ENCODE measurements around the gene NEURL3.

The NEURL3 gene

DNA sequence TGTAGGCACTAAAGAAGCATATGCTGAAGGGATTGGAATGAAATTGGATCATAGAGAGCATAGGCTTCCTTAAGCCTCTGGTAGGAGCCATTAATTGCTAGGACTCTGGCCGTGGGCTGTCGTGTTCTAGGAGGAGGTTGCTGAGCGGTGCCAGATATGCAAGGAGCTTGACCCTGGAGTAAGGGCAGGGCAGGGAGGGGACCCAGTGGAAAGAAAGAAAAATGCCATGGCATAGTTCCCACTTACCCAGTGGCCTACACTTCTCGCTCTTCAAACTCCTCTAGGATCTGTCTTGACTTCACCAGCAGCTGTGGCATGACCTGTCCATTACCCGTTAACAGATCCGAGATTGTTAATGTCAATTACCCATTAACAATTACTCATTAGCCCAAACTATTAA is 53.1 kb downstream of the NEURL3 start:
- ATAC-seq: no peak
- no peak for TF ChIP-seq GLIS3 (CRISPR knock-in tag; IDR thresholded peaks at IDR 0.05)
- no peak for TF ChIP-seq TSHZ2 (CRISPR knock-in tag; IDR thresholded peaks at IDR 0.05)
- TF ChIP-seq ARNTL (CRISPR knock-in tag; IDR thresholded peaks at IDR 0.05; ENCODE audit: borderline replicate concordance, low read depth): no peak
- no peak for TF ChIP-seq TOX (CRISPR knock-in tag; IDR thresholded peaks at IDR 0.05; ENCODE audit: borderline replicate concordance)
- TF ChIP-seq CSRNP3 (CRISPR knock-in tag; IDR thresholded peaks at IDR 0.05): no peak
- no peak for TF ChIP-seq ESRRG (CRISPR knock-in tag; IDR thresholded peaks at IDR 0.05)
- no peak for TF ChIP-seq OSR1 (CRISPR knock-in tag; IDR thresholded peaks at IDR 0.05)
- no peak for TF ChIP-seq ZFP3 (CRISPR knock-in tag; IDR thresholded peaks at IDR 0.05)
- no peak for TF ChIP-seq PPARA (CRISPR knock-in tag; IDR thresholded peaks at IDR 0.05; ENCODE audit: borderline replicate concordance)
- TF ChIP-seq RARB (CRISPR knock-in tag; IDR thresholded peaks at IDR 0.05): no peak
- no peak for TF ChIP-seq ZC3H10 (CRISPR knock-in tag; IDR thresholded peaks at IDR 0.05)
- TF ChIP-seq ZNF8 (CRISPR knock-in tag; IDR thresholded peaks at IDR 0.05): no peak
- TF ChIP-seq, protein P1, sequence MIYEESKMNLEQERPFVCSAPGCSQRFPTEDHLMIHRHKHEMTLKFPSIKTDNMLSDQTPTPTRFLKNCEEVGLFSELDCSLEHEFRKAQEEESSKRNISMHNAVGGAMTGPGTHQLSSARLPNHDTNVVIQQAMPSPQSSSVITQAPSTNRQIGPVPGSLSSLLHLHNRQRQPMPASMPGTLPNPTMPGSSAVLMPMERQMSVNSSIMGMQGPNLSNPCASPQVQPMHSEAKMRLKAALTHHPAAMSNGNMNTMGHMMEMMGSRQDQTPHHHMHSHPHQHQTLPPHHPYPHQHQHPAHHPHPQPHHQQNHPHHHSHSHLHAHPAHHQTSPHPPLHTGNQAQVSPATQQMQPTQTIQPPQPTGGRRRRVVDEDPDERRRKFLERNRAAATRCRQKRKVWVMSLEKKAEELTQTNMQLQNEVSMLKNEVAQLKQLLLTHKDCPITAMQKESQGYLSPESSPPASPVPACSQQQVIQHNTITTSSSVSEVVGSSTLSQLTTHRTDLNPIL (CRISPR knock-in tag; IDR thresholded peaks at IDR 0.05; ENCODE audit: low read depth): no peak
- TF ChIP-seq TCF4 (CRISPR knock-in tag; IDR thresholded peaks at IDR 0.05; ENCODE audit: borderline replicate concordance): no peak

GRCh38 chr2:96449637-96450036 is 55.5 kb downstream of the NEURL3 start:
- no peak for TF ChIP-seq CSDC2 (CRISPR knock-in tag; IDR thresholded peaks at IDR 0.05)
- TF ChIP-seq SNAI2 (CRISPR knock-in tag; IDR thresholded peaks at IDR 0.05): no peak
- no peak for TF ChIP-seq RARB (CRISPR knock-in tag; IDR thresholded peaks at IDR 0.05)
- TF ChIP-seq ISL1 (CRISPR knock-in tag; IDR thresholded peaks at IDR 0.05): no peak
- no peak for TF ChIP-seq ZNF565 (CRISPR knock-in tag; conservative IDR thresholded peaks at IDR 0.05; ENCODE audit: low read depth)
- no peak for TF ChIP-seq ESRRG (CRISPR knock-in tag; IDR thresholded peaks at IDR 0.05)
- TF ChIP-seq ZC3H10 (CRISPR knock-in tag; IDR thresholded peaks at IDR 0.05): no peak
- TF ChIP-seq TSHZ2 (CRISPR knock-in tag; IDR thresholded peaks at IDR 0.05): no peak
- TF ChIP-seq PATZ1 (CRISPR knock-in tag; IDR thresholded peaks at IDR 0.05; ENCODE audit: borderline replicate concordance): no peak
- no peak for TF ChIP-seq BACH2 (CRISPR knock-in tag; IDR thresholded peaks at IDR 0.05; ENCODE audit: borderline replicate concordance)
- TF ChIP-seq PPARA (CRISPR knock-in tag; IDR thresholded peaks at IDR 0.05; ENCODE audit: borderline replicate concordance): no peak
- no peak for TF ChIP-seq POU6F1 (CRISPR knock-in tag; IDR thresholded peaks at IDR 0.05; ENCODE audit: borderline replicate concordance, low read depth)
- no peak for TF ChIP-seq ZNF70 (CRISPR knock-in tag; IDR thresholded peaks at IDR 0.05)
- no peak for TF ChIP-seq ARNTL (CRISPR knock-in tag; IDR thresholded peaks at IDR 0.05; ENCODE audit: borderline replicate concordance, low read depth)
- TF ChIP-seq TCF4 (CRISPR knock-in tag; IDR thresholded peaks at IDR 0.05; ENCODE audit: borderline replicate concordance): no peak
- no peak for TF ChIP-seq OSR1 (CRISPR knock-in tag; IDR thresholded peaks at IDR 0.05)
- no peak for TF ChIP-seq CSRNP3 (CRISPR knock-in tag; IDR thresholded peaks at IDR 0.05)
- no peak for ATAC-seq

Data from SK-N-SH treated with all-trans-retinoic acid at 6 μM for 48 hours (cell line).